ENCODE data around the gene DESI2. TPM values are rescaled to one million over a fixed set of nuclear protein-coding genes. Genes with fewer than 3 reads are reported as not detected.
"Not testable (repeated sequence)": the region's sequence is repeated elsewhere in the genome, so short reads cannot be mapped to it uniquely, and the experiment has no call there.

DESI2 gene
- total RNA-seq, 2 donors from 2014 or later = 42.2 to 52.8 TPM

DNA sequence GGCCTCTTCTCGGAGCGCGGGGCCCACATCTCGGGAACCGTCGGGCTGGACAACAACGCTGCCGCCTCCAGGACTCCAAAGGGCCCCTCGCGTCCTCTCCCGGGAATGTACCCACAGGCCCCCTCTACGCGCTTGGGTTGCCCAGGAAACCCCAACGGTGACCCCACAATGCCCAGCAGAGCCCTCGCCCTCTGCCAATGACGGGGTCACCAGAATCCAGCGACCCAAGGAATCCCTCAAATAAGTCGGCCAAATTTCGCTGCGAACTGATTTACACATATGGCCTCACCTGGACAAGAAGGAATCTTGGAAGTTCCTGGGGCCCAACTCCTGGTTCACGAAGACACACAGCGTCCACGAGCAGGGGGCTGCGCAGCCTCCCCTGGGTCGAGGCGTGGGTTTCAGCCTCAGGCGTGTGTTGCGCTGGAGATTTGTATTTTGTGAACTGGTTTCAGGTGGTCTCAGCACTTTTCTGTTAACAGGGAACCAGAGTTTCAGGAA, 78.1 kb downstream of the DESI2 start:
- DNase-seq (ENCODE audit: low spot score) (no peak), ATAC-seq (ENCODE audit: insufficient number of reproducible peaks, low FRiP score, low read depth) (no peak)
- no peaks in the 10 kb centered on the region for H3K9me3 ChIP-seq
- no peak overlapping the region for H3K27ac ChIP-seq
- H3K27me3 ChIP-seq (replicated peaks; ENCODE audit: insufficient read depth) = no peaks in the 10 kb centered on the region
- no peaks in the 10 kb centered on the region for H3K36me3 ChIP-seq
- TF ChIP-seq, protein P1, sequence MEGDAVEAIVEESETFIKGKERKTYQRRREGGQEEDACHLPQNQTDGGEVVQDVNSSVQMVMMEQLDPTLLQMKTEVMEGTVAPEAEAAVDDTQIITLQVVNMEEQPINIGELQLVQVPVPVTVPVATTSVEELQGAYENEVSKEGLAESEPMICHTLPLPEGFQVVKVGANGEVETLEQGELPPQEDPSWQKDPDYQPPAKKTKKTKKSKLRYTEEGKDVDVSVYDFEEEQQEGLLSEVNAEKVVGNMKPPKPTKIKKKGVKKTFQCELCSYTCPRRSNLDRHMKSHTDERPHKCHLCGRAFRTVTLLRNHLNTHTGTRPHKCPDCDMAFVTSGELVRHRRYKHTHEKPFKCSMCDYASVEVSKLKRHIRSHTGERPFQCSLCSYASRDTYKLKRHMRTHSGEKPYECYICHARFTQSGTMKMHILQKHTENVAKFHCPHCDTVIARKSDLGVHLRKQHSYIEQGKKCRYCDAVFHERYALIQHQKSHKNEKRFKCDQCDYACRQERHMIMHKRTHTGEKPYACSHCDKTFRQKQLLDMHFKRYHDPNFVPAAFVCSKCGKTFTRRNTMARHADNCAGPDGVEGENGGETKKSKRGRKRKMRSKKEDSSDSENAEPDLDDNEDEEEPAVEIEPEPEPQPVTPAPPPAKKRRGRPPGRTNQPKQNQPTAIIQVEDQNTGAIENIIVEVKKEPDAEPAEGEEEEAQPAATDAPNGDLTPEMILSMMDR (IDR thresholded peaks at IDR 0.05) = no peak
- H3K4me1 ChIP-seq (ENCODE audit: control insufficient read depth in 1 of 2, low read depth in 2 of 2) = no peaks in the 10 kb centered on the region
- peak overlapping the region; percentile 88 for H3K4me3 ChIP-seq

DNA sequence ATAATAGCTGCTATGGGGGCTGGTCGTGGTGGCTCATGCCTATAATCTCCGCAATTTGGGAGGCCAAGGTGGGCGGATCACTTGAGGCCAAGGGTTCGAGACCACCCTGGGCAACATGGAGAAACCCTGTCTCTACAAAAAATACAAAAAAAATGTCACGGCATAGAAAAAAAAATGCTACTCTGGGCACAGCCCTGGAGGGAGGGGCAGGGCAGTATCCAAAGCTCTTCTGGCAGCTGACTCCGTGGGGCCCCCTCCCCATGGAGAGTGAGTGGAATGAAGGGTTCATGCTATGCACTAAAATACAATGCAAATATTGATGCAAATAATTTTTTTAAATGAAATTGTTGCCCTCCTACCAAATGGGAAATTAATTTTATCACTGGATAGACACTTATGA, 78.7 kb downstream of the DESI2 start:
- TF ChIP-seq, protein P1 (IDR thresholded peaks at IDR 0.05) = no peak
- Histone ChIP-seq H3K27me3 (replicated peaks; ENCODE audit: insufficient read depth) (no peaks in the 10 kb centered on the region), H3K4me1 (ENCODE audit: control insufficient read depth in 1 of 2, low read depth in 2 of 2) (no peaks in the 10 kb centered on the region), H3K9me3 (no peaks in the 10 kb centered on the region), H3K36me3 (no peaks in the 10 kb centered on the region), H3K27ac (no peak overlapping the region), H3K4me3 (no peak overlapping the region)
- DNase-seq (ENCODE audit: low spot score) = no peak
- ATAC-seq (ENCODE audit: insufficient number of reproducible peaks, low FRiP score, low read depth) = no peak

- no peak for DNase-seq (ENCODE audit: low spot score)
Measured at GRCh38 chr1:244732851-244733450, 80.0 kb downstream of the DESI2 start.

DNA sequence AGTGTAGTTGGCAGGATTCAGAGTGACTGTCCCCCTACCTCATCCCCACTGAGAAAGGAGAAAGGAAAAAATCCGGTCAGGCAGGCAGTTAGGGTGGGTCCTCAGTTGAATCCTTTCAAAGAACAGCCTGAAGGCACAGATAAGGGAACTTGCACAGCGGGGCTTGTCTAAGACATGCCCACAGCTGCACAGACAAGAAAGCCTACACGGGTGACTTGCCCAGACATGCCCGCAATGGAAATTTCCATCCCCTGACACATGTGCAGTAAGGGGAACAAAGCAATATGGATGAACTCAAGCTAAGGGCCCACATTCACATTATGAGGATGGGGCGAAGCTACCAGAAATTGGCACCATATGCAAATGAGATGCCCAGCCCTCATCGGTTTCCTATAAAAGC, 82.5 kb downstream of the DESI2 start:
- no peak for ATAC-seq (ENCODE audit: insufficient number of reproducible peaks, low FRiP score, low read depth)
- no peaks in the 10 kb centered on the region for H3K36me3 ChIP-seq
- no peak for DNase-seq (ENCODE audit: low spot score)
- no peak overlapping the region for H3K27ac ChIP-seq
- H3K4me1 ChIP-seq (ENCODE audit: control insufficient read depth in 1 of 2, low read depth in 2 of 2) = no peaks in the 10 kb centered on the region
- H3K27me3 ChIP-seq (replicated peaks; ENCODE audit: insufficient read depth) = no peaks in the 10 kb centered on the region
- no peaks in the 10 kb centered on the region for H3K9me3 ChIP-seq
- TF ChIP-seq, protein P1 (IDR thresholded peaks at IDR 0.05) = no peak
- no peak overlapping the region for H3K4me3 ChIP-seq

More at GRCh38 chr1:244732851-244733450, 80.0 kb downstream of the DESI2 start:
- Histone ChIP-seq H3K4me1 (ENCODE audit: control insufficient read depth in 1 of 2, low read depth in 2 of 2) (no peaks in the 10 kb centered on the region), H3K27ac (no peak overlapping the region), H3K9me3 (no peaks in the 10 kb centered on the region), H3K4me3 (no peak overlapping the region), H3K27me3 (replicated peaks; ENCODE audit: insufficient read depth) (no peaks in the 10 kb centered on the region), H3K36me3 (no peaks in the 10 kb centered on the region)
- no peak for ATAC-seq (ENCODE audit: insufficient number of reproducible peaks, low FRiP score, low read depth)
- TF ChIP-seq, protein P1 (IDR thresholded peaks at IDR 0.05) = no peak

DNA sequence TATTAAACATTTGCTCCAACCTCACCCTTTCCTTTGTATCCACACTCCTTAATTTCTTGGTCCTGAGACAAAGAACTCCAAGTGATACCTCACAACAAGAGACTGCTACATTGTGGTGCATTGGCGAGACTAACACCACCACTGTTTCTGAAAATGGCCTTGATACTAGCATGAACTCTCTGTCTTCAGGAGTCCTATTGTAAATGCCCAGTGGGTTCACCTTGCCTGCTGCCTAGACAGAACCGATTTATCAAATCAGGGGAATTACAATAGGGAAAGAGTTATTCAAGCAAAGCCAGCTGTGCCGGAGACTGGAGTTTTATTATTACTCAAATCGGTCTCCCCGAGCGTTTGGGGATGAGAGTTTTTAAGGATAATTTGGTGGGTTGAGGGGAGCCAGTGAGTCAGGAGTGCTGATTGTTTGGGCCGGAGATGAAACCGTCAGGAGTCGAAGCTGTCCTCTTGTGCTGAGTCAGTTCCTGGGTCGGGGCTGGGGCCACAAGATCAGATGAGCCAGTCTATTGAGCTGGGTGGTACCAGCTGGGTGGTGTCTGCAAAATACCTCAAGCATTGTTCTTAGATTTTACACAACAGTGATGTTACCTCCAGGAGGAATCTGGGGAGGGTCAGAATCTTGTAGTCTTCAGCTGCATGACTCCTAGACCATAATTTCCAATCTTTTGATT, 83.1 kb downstream of the DESI2 start:
- Histone ChIP-seq H3K27me3 (replicated peaks; ENCODE audit: insufficient read depth) (no peaks in the 10 kb centered on the region), H3K36me3 (no peaks in the 10 kb centered on the region), H3K4me1 (ENCODE audit: control insufficient read depth in 1 of 2, low read depth in 2 of 2) (no peaks in the 10 kb centered on the region), H3K9me3 (no peaks in the 10 kb centered on the region), H3K27ac (no peak overlapping the region), H3K4me3 (no peak overlapping the region)
- TF ChIP-seq, protein P1 (IDR thresholded peaks at IDR 0.05) = no peak
- DNase-seq (ENCODE audit: low spot score) (no peak), ATAC-seq (ENCODE audit: insufficient number of reproducible peaks, low FRiP score, low read depth) (no peak)

- H3K36me3 ChIP-seq; H3K27me3 ChIP-seq (replicated peaks; ENCODE audit: insufficient read depth); ATAC-seq (ENCODE audit: insufficient number of reproducible peaks, low FRiP score, low read depth); H3K4me1 ChIP-seq (ENCODE audit: control insufficient read depth in 1 of 2, low read depth in 2 of 2); H3K27ac ChIP-seq; H3K9me3 ChIP-seq; H3K4me3 ChIP-seq; DNase-seq (ENCODE audit: low spot score): not testable (repeated sequence)
Measured at GRCh38 chr1:244739140-244739539, 86.2 kb downstream of the DESI2 start.

- H3K27ac ChIP-seq; DNase-seq (ENCODE audit: low spot score): not testable (repeated sequence)
Measured at GRCh38 chr1:244740027-244740617, 87.2 kb downstream of the DESI2 start.

More at GRCh38 chr1:244740027-244740617, 87.2 kb downstream of the DESI2 start:
- not testable (repeated sequence) for H3K4me3 ChIP-seq; H3K9me3 ChIP-seq; ATAC-seq (ENCODE audit: insufficient number of reproducible peaks, low FRiP score, low read depth); H3K36me3 ChIP-seq; H3K27me3 ChIP-seq (replicated peaks; ENCODE audit: insufficient read depth); H3K4me1 ChIP-seq (ENCODE audit: control insufficient read depth in 1 of 2, low read depth in 2 of 2)

All from thoracic aorta (tissue), 2 donors.